ENCODE results near the gene RNF14.

Gene RNF14

GRCh38 chr5:141947316-141947715, 21.6 kb upstream of the RNF14 start:
- DNase-seq (ENCODE audit: low read depth), result no peak

GRCh38 chr5:141948812-141949211, 20.1 kb upstream of the RNF14 start:
- DNase-seq (ENCODE audit: low read depth), result no peak

GRCh38 chr5:141949511-141949910, 19.4 kb upstream of the RNF14 start:
- DNase-seq (ENCODE audit: low read depth), result no peak

- DNase-seq (ENCODE audit: low read depth), result no peak
These were observed 18.5 kb upstream of the RNF14 start for GRCh38 chr5:141950207-141951005.

GRCh38 chr5:141951332-141951781, 17.5 kb upstream of the RNF14 start:
- DNase-seq (ENCODE audit: low read depth), result no peak

GRCh38 chr5:141952020-141952419, 16.9 kb upstream of the RNF14 start:
- no peak for DNase-seq (ENCODE audit: low read depth)

GRCh38 chr5:141954194-141954593, 14.7 kb upstream of the RNF14 start:
- no peak for DNase-seq (ENCODE audit: low read depth)

GRCh38 chr5:141957367-141957996, 11.4 kb upstream of the RNF14 start:
- DNase-seq (ENCODE audit: low read depth), result no peak

- no peak for DNase-seq (ENCODE audit: low read depth)
These were observed 10.8 kb upstream of the RNF14 start, which contains the start of gene PCDH12 for GRCh38 chr5:141958113-141958512. Gene PCDH12, minus strand, starts transcription at chr5:141958202. Its CDS starts 351 bp downstream, at chr5:141957851.

GRCh38 chr5:141958546-141959172, 10.2 kb upstream of the RNF14 start:
- DNase-seq (ENCODE audit: low read depth), result no peak

- DNase-seq (ENCODE audit: low read depth), result no peak
These were observed 8.9 kb upstream of the RNF14 start for GRCh38 chr5:141960018-141960417.

- DNase-seq (ENCODE audit: low read depth), result peak; percentile 67
These were observed 8.2 kb upstream of the RNF14 start for GRCh38 chr5:141960449-141961323.

- DNase-seq (ENCODE audit: low read depth), result no peak
These were observed 7.4 kb upstream of the RNF14 start for GRCh38 chr5:141961466-141961865.

GRCh38 chr5:141963701-141964100, 5.2 kb upstream of the RNF14 start:
- no peak for DNase-seq (ENCODE audit: low read depth)

- no peak for DNase-seq (ENCODE audit: low read depth)
These were observed 3.8 kb upstream of the RNF14 start for GRCh38 chr5:141965071-141965470.

- no peak for DNase-seq (ENCODE audit: low read depth)
These were observed 2.5 kb upstream of the RNF14 start for GRCh38 chr5:141966275-141966962.

GRCh38 chr5:141966963-141967333, 2.0 kb upstream of the RNF14 start:
- no peak for DNase-seq (ENCODE audit: low read depth)

- DNase-seq (ENCODE audit: low read depth), result no peak
These were observed 1.2 kb downstream of the RNF14 start for GRCh38 chr5:141969783-141970771.

GRCh38 chr5:141973871-141974595, 5.1 kb downstream of the RNF14 start:
- no peak for DNase-seq (ENCODE audit: low read depth)

GRCh38 chr5:141976176-141976575, 7.3 kb downstream of the RNF14 start:
- no peak for DNase-seq (ENCODE audit: low read depth)
